GM12878 (cell line): ENCODE data around the gene NIPAL4. TPM values are rescaled to one million over a fixed set of nuclear protein-coding genes. Genes with fewer than 3 reads are reported as not detected.

Source experiments
- ATAC-seq: fragments of 200-7000 bp; cut with Tn5 transposase; 3 replicates; pipeline ENCODE4 v1.9.1; 2020; ENCODE audit warnings: mild to moderate bottlenecking, moderate library complexity
- BruUV-seq: library from RNA; stranded (reverse); fragments of 400-500 nt; replicated peaks from 2 replicates; lab custom pipeline; 2021; lab: Mats Ljungman, UMichigan
- CTCF ChIA-PET: fragments of 300-600 bp; sonication (Branson Sonifier 250); formaldehyde crosslinking; extraction: SDS; loops from one replicate; lab custom pipeline; 2021; ENCODE audit warnings: inconsistent platforms; lab: Yijun Ruan, JAX
- POLR2A ChIA-PET: fragments of 350-600 bp; formaldehyde crosslinking; extraction: SDS; loops from one replicate; lab custom pipeline; 2021; ENCODE audit warnings: inconsistent platforms; lab: Charles Lee
- RAD21 ChIA-PET: fragments of 300-600 bp; sonication (Branson Sonifier 250); formaldehyde crosslinking; loops from one replicate; lab custom pipeline; 2023; ENCODE audit warnings: antibody characterized with exemption; ENCODE audit not compliant: unreplicated experiment; lab: Charles Lee
- SMC1A ChIA-PET: fragments of 300-600 bp; sonication (Branson Sonifier 250); formaldehyde crosslinking; loops from one replicate; lab custom pipeline; 2023; ENCODE audit not compliant: unreplicated experiment, uncharacterized antibody; lab: Charles Lee
- DNase-seq: peaks from one replicate; pipeline ENCODE4 v3.0.0-alpha.2; 2011; ENCODE audit warnings: low read depth, low spot score
- FAIRE-seq: peaks from 3 replicates; lab custom pipeline; 2011; peaks lifted over from hg19 to GRCh38; lab: Jason Lieb, UNC
- H2AFZ ChIP-seq: 2 replicates; pipeline ENCODE4 v1.6.0; 2011; ENCODE audit warnings: low read depth, low read length, control low read depth; ENCODE audit not compliant: control insufficient read depth
- H3K27ac ChIP-seq: 2 replicates; pipeline ENCODE4 v1.5.1; 2011; ENCODE audit warnings: control low read depth; ENCODE audit not compliant: control insufficient read depth, insufficient read depth
- H3K27me3 ChIP-seq, 2 experiments: replicated peaks in 1 of 2; 2 replicates each; pipeline versions ENCODE4 v1.6.0 to v1.6.1; 2011; ENCODE audit warnings: low read length in 1 of 2; ENCODE audit not compliant: control insufficient read depth in 2 of 2, insufficient read depth in 2 of 2
- H3K36me3 ChIP-seq, 2 experiments: 2 replicates each; pipeline ENCODE4 v1.5.1; 2011; ENCODE audit warnings: low read length in 1 of 2; ENCODE audit not compliant: control insufficient read depth in 2 of 2, insufficient read depth in 2 of 2
- H3K4me1 ChIP-seq: 2 replicates; pipeline ENCODE4 v1.6.1; 2011; ENCODE audit warnings: mild to moderate bottlenecking, low read length, moderate library complexity, mixed read lengths; ENCODE audit not compliant: control insufficient read depth, insufficient read depth
- H3K4me2 ChIP-seq: 2 replicates; pipeline ENCODE4 v1.6.0; 2011; ENCODE audit warnings: control low read depth; ENCODE audit not compliant: control insufficient read depth, insufficient read depth
- H3K4me3 ChIP-seq: fragments of 200-600 bp; sonication (generic); 2 replicates; pipeline ENCODE4 v1.5.1; 2016
- H3K79me2 ChIP-seq: 2 replicates; pipeline ENCODE4 v1.6.0; 2011; ENCODE audit warnings: low read length; ENCODE audit not compliant: control insufficient read depth, insufficient read depth
- H3K9ac ChIP-seq: 2 replicates; pipeline ENCODE4 v1.8.0; 2011; ENCODE audit warnings: low read length, control low read depth, mixed read lengths; ENCODE audit not compliant: control insufficient read depth, insufficient read depth
- H3K9me3 ChIP-seq: replicated peaks from 3 replicates; pipeline ENCODE4 v1.5.1; 2011; ENCODE audit warnings: mild to moderate bottlenecking, low read length; ENCODE audit not compliant: control insufficient read depth, insufficient read depth
- H4K20me1 ChIP-seq: 2 replicates; pipeline ENCODE4 v1.6.0; 2011; ENCODE audit not compliant: control insufficient read depth, insufficient read depth
- CBFB ChIP-seq: IDR thresholded peaks from 2 replicates; pipeline ENCODE4 v1.6.1; 2016; ENCODE audit warnings: antibody characterized with exemption, low read depth
- CBX3 ChIP-seq: fragments of 200-600 bp; sonication (generic); IDR thresholded peaks from 2 replicates; pipeline ENCODE4 v1.6.1; 2016; ENCODE audit warnings: low read depth, borderline replicate concordance
- DPF2 ChIP-seq: fragments of 450-650 bp; IDR thresholded peaks from 2 replicates; pipeline ENCODE4 v1.6.1; 2017; ENCODE audit warnings: mild to moderate bottlenecking
- HDAC6 ChIP-seq: fragments of 200-600 bp; sonication (generic); IDR thresholded peaks from one replicate; pipeline ENCODE4 v1.8.0; 2017; ENCODE audit warnings: antibody characterized with exemption; ENCODE audit not compliant: unreplicated experiment
- MTA2 ChIP-seq: fragments of 450-650 bp; IDR thresholded peaks from 2 replicates; pipeline ENCODE4 v1.6.1; 2016; ENCODE audit warnings: low read depth, mild to moderate bottlenecking, moderate library complexity
- SMC3 ChIP-seq: IDR thresholded peaks from 2 replicates; pipeline ENCODE4 v1.6.1; 2011; ENCODE audit warnings: low read length, improper control_type of control experiment, borderline replicate concordance
- TCF12 ChIP-seq: IDR thresholded peaks from 2 replicates; pipeline ENCODE4 v1.6.1; 2011; ENCODE audit warnings: low read depth, mild to moderate bottlenecking, low read length
- WGBS: methylation state at CpG from one replicate; pipeline ENCODE4 v1.1.6; 2016; ENCODE audit warnings: low lambda C conversion rate; ENCODE audit not compliant: insufficient replicate concordance, insufficient coverage; ENCODE audit errors: missing lambda C conversion rate; 5-methylcytosine and 5-hydroxymethylcytosine counted together
- in situ Hi-C: fragments of 300-500 bp; cut with MboI; formaldehyde crosslinking; loops from 9 replicates; pipeline ENCODE4 v1.14.3; 2018; ENCODE audit warnings: mixed read lengths
- intact Hi-C: fragments of 100-400 bp; cut with micrococcal nuclease; formaldehyde crosslinking; loops from one replicate; pipeline ENCODE4 v1.14.2; 2022; ENCODE audit not compliant: unreplicated experiment
- polyA plus RNA-seq, 11 experiments: library from polyadenylated mRNA; depleted of rRNA in 4 of 11; unstranded in 6 of 11; stranded (reverse) in 5 of 11; fragments of >200 nt; fragmentation: Nextera tagmentation in 4 of 11; fragmentation: Illumina TruSeq in 1 of 11; extraction: Ambion mirVana in 4 of 11; extraction: Trizol in 1 of 11; gene quantifications; 1 replicate in 1 of 11; 2 replicates in 10 of 11; pipeline versions ENCODE4 v1.2.1 to v1.2.3, GENCODE V29; 2011 to 2016; ENCODE audit warnings: inconsistent platforms in 2 of 11, missing spikeins in 2 of 11, low read depth in 1 of 11
- total RNA-seq, 4 experiments: library from RNA; depleted of rRNA in 3 of 4; stranded (reverse); fragments of >200 nt in 3 of 4; fragmentation: Illumina TruSeq in 1 of 4; extraction: Trizol in 1 of 4; gene quantifications; 2 replicates each; pipeline versions ENCODE4 v1.2.1 to v1.2.3, GENCODE V29; 2013 to 2021
- TF ChIP-seq, protein P1 (sequence below), 3 experiments: IDR thresholded peaks in 2 of 3; conservative IDR thresholded peaks in 1 of 3; 2 replicates each; pipeline ENCODE4 v1.5.1; 2011; ENCODE audit warnings: low read depth in 3 of 3, low read length in 3 of 3, mild to moderate bottlenecking in 3 of 3, control low read depth in 2 of 3, moderate library complexity in 2 of 3, inconsistent platforms in 1 of 3, mixed read lengths in 1 of 3; ENCODE audit not compliant: control insufficient read depth in 2 of 3, insufficient read depth in 1 of 3; ENCODE audit errors: extremely low read depth in 1 of 3

NIPAL4 gene
- total and polyA plus RNA-seq, 10 of the 15 experiments (the other 5 are each of a cell fraction or from before 2014, with no cell fraction given), result 0.11 to 15.5 (median 5.9) TPM

GRCh38 chr5:157469073-157469472 lies 9.1 kb downstream of the NIPAL4 start:
- in situ Hi-C loops, result no loop called here
- H3K79me2 ChIP-seq, result no peaks in the 10 kb centered on the region
- H3K27me3 ChIP-seq, result no peaks in the 10 kb centered on the region
- no peaks in the 10 kb centered on the region; a peak in 1 of 4 replicates for H3K36me3 ChIP-seq
- CTCF ChIA-PET, result interaction anchor here (0.6 to 17.4 kb wide), 19 partner anchors 8 to 314 kb away, joined by 3 to 248 read pairs (median 4); partner anchors contain the start of genes LSM11 and NIPAL4
- H3K4me2 ChIP-seq, result no peak overlapping the region
- H4K20me1 ChIP-seq, result no peaks in the 10 kb centered on the region
- RAD21 ChIA-PET, result interaction anchor here (1.2 to 8.3 kb wide), 3 partner anchors 25 to 249 kb away, joined by 3 to 93 read pairs (median 21); no protein-coding TSS in a partner anchor
- H3K9me3 ChIP-seq, result no peaks in the 10 kb centered on the region
- POLR2A ChIA-PET, result interaction anchor here (1.5 kb wide), 1 partner anchor 12 kb away, joined by 3 read pairs; no protein-coding TSS in a partner anchor
- no peak overlapping the region for H3K4me3 ChIP-seq
- DNase-seq (no peak), ATAC-seq (no peak), FAIRE-seq (no peak)
- SMC1A ChIA-PET, result interaction anchor here (0.8 to 11.3 kb wide), 14 partner anchors 9 to 274 kb away, joined by 3 to 119 read pairs (median 4); partner anchors contain the start of genes LSM11 and THG1L
- H3K27ac ChIP-seq, result no peak overlapping the region
- no peak overlapping the region for H2AFZ ChIP-seq
- H3K9ac ChIP-seq, result no peak overlapping the region
- WGBS, result 72% methylated on average over 7 of the region's 7 CpGs
- TF ChIP-seq, protein P1, sequence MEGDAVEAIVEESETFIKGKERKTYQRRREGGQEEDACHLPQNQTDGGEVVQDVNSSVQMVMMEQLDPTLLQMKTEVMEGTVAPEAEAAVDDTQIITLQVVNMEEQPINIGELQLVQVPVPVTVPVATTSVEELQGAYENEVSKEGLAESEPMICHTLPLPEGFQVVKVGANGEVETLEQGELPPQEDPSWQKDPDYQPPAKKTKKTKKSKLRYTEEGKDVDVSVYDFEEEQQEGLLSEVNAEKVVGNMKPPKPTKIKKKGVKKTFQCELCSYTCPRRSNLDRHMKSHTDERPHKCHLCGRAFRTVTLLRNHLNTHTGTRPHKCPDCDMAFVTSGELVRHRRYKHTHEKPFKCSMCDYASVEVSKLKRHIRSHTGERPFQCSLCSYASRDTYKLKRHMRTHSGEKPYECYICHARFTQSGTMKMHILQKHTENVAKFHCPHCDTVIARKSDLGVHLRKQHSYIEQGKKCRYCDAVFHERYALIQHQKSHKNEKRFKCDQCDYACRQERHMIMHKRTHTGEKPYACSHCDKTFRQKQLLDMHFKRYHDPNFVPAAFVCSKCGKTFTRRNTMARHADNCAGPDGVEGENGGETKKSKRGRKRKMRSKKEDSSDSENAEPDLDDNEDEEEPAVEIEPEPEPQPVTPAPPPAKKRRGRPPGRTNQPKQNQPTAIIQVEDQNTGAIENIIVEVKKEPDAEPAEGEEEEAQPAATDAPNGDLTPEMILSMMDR (IDR thresholded peaks at IDR 0.05 in 2 of 3, conservative IDR thresholded peaks at IDR 0.05 in 1 of 3; ENCODE audit: control insufficient read depth in 2 of 3, extremely low read depth in 1 of 3, insufficient read depth in 1 of 3, low read depth in 3 of 3, low read length in 3 of 3), result peak in 2 of 3 experiments; percentile 6 to 38; a peak in 2 of 6 replicates
- TF ChIP-seq CBFB, result no peak
- peaks cover 14% of the 10 kb centered on the region for H3K4me1 ChIP-seq
- intact Hi-C loops, result loop anchor here (10.0 kb wide), 1 partner anchor 214 kb away; no protein-coding TSS in a partner anchor
- no TSS peak for BruUV-seq

GRCh38 chr5:157469687-157470086 lies 9.7 kb downstream of the NIPAL4 start:
- ChIA-PET RAD21 (interaction anchor here (0.9 to 8.3 kb wide), 6 partner anchors 26 to 248 kb away, joined by 3 to 93 read pairs (median 4); no protein-coding TSS in a partner anchor), SMC1A (interaction anchor here (0.6 to 11.3 kb wide), 16 partner anchors 14 to 1159 kb away, joined by 3 to 119 read pairs (median 4); partner anchors contain the start of gene LSM11), POLR2A (interaction anchor here (1.5 kb wide), 1 partner anchor 13 kb away, joined by 3 read pairs; no protein-coding TSS in a partner anchor), CTCF (interaction anchor here (0.9 to 17.4 kb wide), 22 partner anchors 9 to 314 kb away, joined by 3 to 248 read pairs (median 4); partner anchors contain the start of genes LSM11 and NIPAL4)
- Histone ChIP-seq H3K4me2 (no peak overlapping the region), H3K4me3 (no peak overlapping the region), H3K36me3 (no peaks in the 10 kb centered on the region; a peak in 1 of 4 replicates), H4K20me1 (no peaks in the 10 kb centered on the region), H3K9ac (no peak overlapping the region), H3K4me1 (peaks cover 8% of the 10 kb centered on the region), H3K9me3 (no peaks in the 10 kb centered on the region), H3K27me3 (no peaks in the 10 kb centered on the region), H3K27ac (no peak overlapping the region), H2AFZ (no peak overlapping the region), H3K79me2 (no peaks in the 10 kb centered on the region)
- no peak for FAIRE-seq
- intact Hi-C loops, result loop anchor here (5.0 to 10.0 kb wide), 2 partner anchors 215 to 322 kb away; no protein-coding TSS in a partner anchor
- BruUV-seq, result no TSS peak
- no peak for DNase-seq
- in situ Hi-C loops, result no loop called here
- 73% methylated on average over 7 of the region's 7 CpGs for WGBS
- no peak for ATAC-seq
- TF ChIP-seq HDAC6 (no peak), TCF12 (no peak), CBX3 (no peak), SMC3 (no peak), DPF2 (no peak), MTA2 (no peak)
